ENCODE data around the gene PCBD2. TPM values are rescaled to one million over a fixed set of nuclear protein-coding genes. Genes with fewer than 3 reads are reported as not detected.
"Not testable (repeated sequence)": the region's sequence is repeated elsewhere in the genome, so short reads cannot be mapped to it uniquely, and the experiment has no call there.

The PCBD2 gene
- total RNA-seq, 1 experiment from 2014 or later = 17.6 TPM

GRCh38 chr5:134905246-134905996 is 490 bp downstream of the PCBD2 start:
- TF ChIP-seq CTCF (conservative IDR thresholded peaks at IDR 0.05) = peak; percentile 90
- TF ChIP-seq EZH2 (IDR thresholded peaks at IDR 0.05; ENCODE audit: low read depth) = no peak
- Histone ChIP-seq H2AFZ (peak overlapping the region; percentile 91), H3K27ac (peak overlapping the region; percentile 86), H3F3A (ENCODE audit: insufficient read depth, low read depth) (peaks cover 13% of the 10 kb centered on the region), H3K27me3 (ENCODE audit: insufficient read depth, low read depth) (no peaks in the 10 kb centered on the region), H3K4me2 (peak overlapping the region; percentile 92), H3K79me2 (ENCODE audit: low read depth) (peaks cover 14% of the 10 kb centered on the region), H3K9me3 (ENCODE audit: insufficient read depth, low read depth) (no peaks in the 10 kb centered on the region), H3K4me1 (replicated peaks; ENCODE audit: insufficient read depth) (peaks cover 7% of the 10 kb centered on the region; the same call in 1 of the 2 replicates), H3K4me3 (peak overlapping the region; percentile 99), H3K36me3 (ENCODE audit: low read depth) (0 out of 2 replicates have a peak, but pooled peaks cover 5% of the 10 kb centered on the region), H4K20me1 (ENCODE audit: insufficient read depth) (no peaks in the 10 kb centered on the region), H3K9me2 (ENCODE audit: insufficient read depth) (no peaks in the 10 kb centered on the region)
- CTCF ChIA-PET = interaction anchor here (0.5 to 1.5 kb wide), 4 partner anchors 53 to 363 kb away, joined by 5 to 15 read pairs (median 6); no protein-coding TSS in a partner anchor
- DNase-seq = peak in 1 of 2 experiments; percentile 49
- BruUV-seq (replicated peaks) = no TSS peak
- POLR2A ChIA-PET (ENCODE audit: unreplicated experiment) = interaction anchor here (0.6 kb wide), 1 partner anchor 127 kb away, joined by 3 read pairs; no protein-coding TSS in a partner anchor
- intact Hi-C loops (cut with micrococcal nuclease; ENCODE audit: unreplicated experiment) = loop anchor here (1.0 to 10.0 kb wide), 4 partner anchors 31 to 601 kb away; partner anchors contain the start of genes CAMLG and TXNDC15

- Histone ChIP-seq H3K4me3 (no peak overlapping the region; the same call in 1 of the 2 replicates), H3K4me1 (replicated peaks; ENCODE audit: insufficient read depth) (peaks cover 7% of the 10 kb centered on the region; the same call in 1 of the 2 replicates), H4K20me1 (ENCODE audit: insufficient read depth) (no peaks in the 10 kb centered on the region), H2AFZ (no peak overlapping the region), H3K36me3 (ENCODE audit: low read depth) (0 out of 2 replicates have a peak, but pooled peaks cover 5% of the 10 kb centered on the region), H3K9me3 (ENCODE audit: insufficient read depth, low read depth) (no peaks in the 10 kb centered on the region), H3F3A (ENCODE audit: insufficient read depth, low read depth) (peaks cover 13% of the 10 kb centered on the region), H3K27me3 (ENCODE audit: insufficient read depth, low read depth) (no peaks in the 10 kb centered on the region), H3K79me2 (ENCODE audit: low read depth) (peaks cover 14% of the 10 kb centered on the region), H3K4me2 (peak overlapping the region; percentile 92; the same call in 1 of the 2 replicates), H3K27ac (no peak overlapping the region), H3K9me2 (ENCODE audit: insufficient read depth) (no peaks in the 10 kb centered on the region)
- no peak for TF ChIP-seq CTCF (conservative IDR thresholded peaks at IDR 0.05)
- no peak for TF ChIP-seq EZH2 (IDR thresholded peaks at IDR 0.05; ENCODE audit: low read depth)
- ChIA-PET POLR2A (ENCODE audit: unreplicated experiment) (no interaction called here), CTCF (interaction anchor here (0.7 kb wide), 1 partner anchor 22 kb away, joined by 6 read pairs; no protein-coding TSS in a partner anchor)
- no TSS peak for BruUV-seq (replicated peaks)
- no peak for DNase-seq
- intact Hi-C loops (cut with micrococcal nuclease; ENCODE audit: unreplicated experiment) = loop anchor here (10.0 kb wide), 2 partner anchors 312 to 602 kb away; no protein-coding TSS in a partner anchor
Measured at GRCh38 chr5:134906811-134907210, 1.9 kb downstream of the PCBD2 start.

- H2AFZ ChIP-seq; H3F3A ChIP-seq (ENCODE audit: insufficient read depth, low read depth); H3K27me3 ChIP-seq (ENCODE audit: insufficient read depth, low read depth); BruUV-seq (replicated peaks); DNase-seq; POLR2A ChIA-PET (ENCODE audit: unreplicated experiment); H3K4me2 ChIP-seq; H3K9me3 ChIP-seq (ENCODE audit: insufficient read depth, low read depth); CTCF ChIA-PET; H3K4me1 ChIP-seq (replicated peaks; ENCODE audit: insufficient read depth); H3K27ac ChIP-seq; H3K9me2 ChIP-seq (ENCODE audit: insufficient read depth); H3K36me3 ChIP-seq (ENCODE audit: low read depth); H4K20me1 ChIP-seq (ENCODE audit: insufficient read depth); H3K4me3 ChIP-seq: not testable (repeated sequence)
- peaks cover 14% of the 10 kb centered on the region for H3K79me2 ChIP-seq (ENCODE audit: low read depth)
- intact Hi-C loops (cut with micrococcal nuclease; ENCODE audit: unreplicated experiment) = loop anchor here (10.0 kb wide), 1 partner anchor 424 kb away; no protein-coding TSS in a partner anchor
Measured at GRCh38 chr5:134910752-134911151, 5.8 kb downstream of the PCBD2 start.

Data from PC-9 (cell line).